Keratinocyte (primary cell): ENCODE data around the gene LRP10. TPM values are rescaled to one million over a fixed set of nuclear protein-coding genes. Genes with fewer than 3 reads are reported as not detected.

Source experiments
- DNase-seq: peaks from one replicate; pipeline ENCODE4 v3.0.0-alpha.2; 2011; ENCODE audit warnings: low read depth, missing footprints, low spot score
- FAIRE-seq: peaks from 2 replicates; lab custom pipeline; 2011; peaks lifted over from hg19 to GRCh38; lab: Jason Lieb, UNC
- H2AFZ ChIP-seq: 2 replicates; pipeline ENCODE4 v1.6.0; 2012; ENCODE audit warnings: low read length, control low read depth, inconsistent platforms; ENCODE audit not compliant: control insufficient read depth
- H3K27ac ChIP-seq: 2 replicates; pipeline ENCODE4 v1.5.1; 2011; ENCODE audit warnings: low read length; ENCODE audit not compliant: control insufficient read depth, insufficient read depth
- H3K27me3 ChIP-seq: 3 replicates; pipeline ENCODE4 v1.6.0; 2011; ENCODE audit warnings: low read length; ENCODE audit not compliant: control insufficient read depth, insufficient read depth; ENCODE audit errors: extremely low read depth
- H3K36me3 ChIP-seq, 2 experiments: 2 replicates in 1 of 2; 3 replicates in 1 of 2; pipeline ENCODE4 v1.5.1; 2011; ENCODE audit warnings: low read length in 2 of 2, mild to moderate bottlenecking in 1 of 2; ENCODE audit not compliant: control insufficient read depth in 2 of 2, insufficient read depth in 2 of 2; ENCODE audit errors: extremely low read depth in 1 of 2
- H3K4me1 ChIP-seq: 3 replicates; pipeline ENCODE4 v1.5.1; 2011; ENCODE audit warnings: low read length; ENCODE audit not compliant: control insufficient read depth, insufficient read depth; ENCODE audit errors: extremely low read depth
- H3K4me2 ChIP-seq: 3 replicates; pipeline ENCODE4 v1.6.0; 2011; ENCODE audit warnings: low read depth, low read length; ENCODE audit not compliant: control insufficient read depth, insufficient read depth; ENCODE audit errors: extremely low read depth
- H3K4me3 ChIP-seq, 3 experiments: fragments of 200-600 bp in 1 of 3; sonication (generic) in 1 of 3; 2 replicates in 2 of 3; 3 replicates in 1 of 3; pipeline ENCODE4 v1.5.1; 2011 to 2016; ENCODE audit warnings: low read length in 3 of 3, mild to moderate bottlenecking in 3 of 3, control low read depth in 2 of 3, inconsistent platforms in 1 of 3, low read depth in 1 of 3, mixed read lengths in 1 of 3, mixed run types in 1 of 3, moderate library complexity in 1 of 3; ENCODE audit not compliant: control insufficient read depth in 2 of 3, insufficient read depth in 2 of 3; ENCODE audit errors: extremely low read depth in 1 of 3
- H3K79me2 ChIP-seq: 2 replicates; pipeline ENCODE4 v1.6.0; 2012; ENCODE audit warnings: low read length; ENCODE audit not compliant: control insufficient read depth, insufficient read depth
- H3K9ac ChIP-seq: 3 replicates; pipeline ENCODE4 v1.6.0; 2011; ENCODE audit warnings: low read length; ENCODE audit not compliant: control insufficient read depth, insufficient read depth; ENCODE audit errors: extremely low read depth
- H3K9me1 ChIP-seq: 3 replicates; pipeline ENCODE4 v1.6.0; 2011; ENCODE audit warnings: low read length; ENCODE audit not compliant: control insufficient read depth, insufficient read depth; ENCODE audit errors: extremely low read depth
- H3K9me3 ChIP-seq: 2 replicates; pipeline ENCODE4 v1.5.1; 2012; ENCODE audit warnings: low read depth, low read length; ENCODE audit not compliant: control insufficient read depth
- H4K20me1 ChIP-seq: 3 replicates; pipeline ENCODE4 v1.6.0; 2011; ENCODE audit warnings: low read length; ENCODE audit not compliant: control insufficient read depth, insufficient read depth; ENCODE audit errors: extremely low read depth
- CTCF ChIP-seq, 3 experiments: IDR thresholded peaks in 1 of 3; conservative IDR thresholded peaks in 1 of 3; optimal IDR thresholded peaks in 1 of 3; 2 replicates in 2 of 3; 3 replicates in 1 of 3; pipeline versions ENCODE3 to v1.5.1; 2011; ENCODE audit warnings: low read length in 3 of 3, mild to moderate bottlenecking in 3 of 3, moderate library complexity in 2 of 3, control low read depth in 1 of 3, inconsistent platforms in 1 of 3; ENCODE audit not compliant: insufficient read depth in 2 of 3; ENCODE audit errors: extremely low read depth in 1 of 3
- EZH2 ChIP-seq: IDR thresholded peaks from one replicate; pipeline ENCODE4 v1.6.1; 2012; ENCODE audit warnings: inconsistent platforms, mild to moderate bottlenecking, low read length, moderate library complexity
- dilution Hi-C: fragments of 300-500 bp; cut with MboI; formaldehyde crosslinking; loops from one replicate; pipeline ENCODE4 v1.7.0; 2020; ENCODE audit warnings: low sequenced_read_pairs; ENCODE audit not compliant: extremely low pct_ligation_motif_present
- polyA plus RNA-seq, 5 experiments: library from polyadenylated mRNA; depleted of rRNA in 3 of 5; stranded (reverse) in 3 of 5; stranded (forward) in 1 of 5; unstranded in 1 of 5; fragments of >200 nt; gene quantifications; 1 replicate in 1 of 5; 2 replicates in 3 of 5; 3 replicates in 1 of 5; pipeline versions ENCODE4 v1.2.1 to v1.2.3, GENCODE V29; 2011 to 2012; ENCODE audit warnings: missing spikeins in 2 of 5, low read depth in 1 of 5, low replicate concordance in 1 of 5

The LRP10 gene
- polyA plus RNA-seq, 1 donor (not counting 4 experiments of a cell fraction or from before 2014, with no cell fraction given): 36.7 TPM

DNA sequence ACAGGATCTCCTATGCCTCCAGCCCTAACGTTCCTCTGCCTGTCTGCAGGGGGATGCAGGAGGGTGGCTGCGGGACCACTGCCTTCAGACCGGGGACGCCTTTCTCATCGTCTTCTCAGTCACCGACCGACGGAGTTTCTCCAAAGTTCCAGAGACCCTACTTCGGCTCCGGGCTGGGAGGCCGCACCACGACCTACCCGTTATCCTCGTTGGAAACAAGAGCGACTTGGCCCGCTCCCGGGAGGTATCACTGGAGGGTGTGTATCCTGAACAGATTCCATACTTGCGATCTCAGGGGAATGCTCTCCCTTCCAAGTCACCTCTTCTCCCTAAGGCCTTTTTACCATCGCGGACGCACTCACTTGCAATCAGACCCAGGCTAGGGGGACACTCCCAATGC is 14.4 kb downstream of the LRP10 start:
- Histone ChIP-seq H3K79me2 (no peaks in the 10 kb centered on the region), H3K27me3 (no peaks in the 10 kb centered on the region), H3K4me2 (no peak overlapping the region), H3K4me1 (peaks cover 26% of the 10 kb centered on the region), H3K9me1 (no peaks in the 10 kb centered on the region), H3K4me3 (no peak overlapping the region), H3K36me3 (no peaks in the 10 kb centered on the region), H2AFZ (peak overlapping the region; percentile 87), H3K27ac (no peak overlapping the region), H4K20me1 (no peaks in the 10 kb centered on the region), H3K9ac (no peak overlapping the region), H3K9me3 (no peaks in the 10 kb centered on the region)
- FAIRE-seq (no peak), DNase-seq (no peak)
- dilution Hi-C loops: no loop called here
- TF ChIP-seq CTCF (optimal IDR thresholded peaks at IDR 0.05 in 1 of 3, IDR thresholded peaks at IDR 0.05 in 1 of 3, conservative IDR thresholded peaks at IDR 0.05 in 1 of 3; ENCODE audit: extremely low read depth in 1 of 3, insufficient read depth in 2 of 3, low read length in 3 of 3) (no peak), EZH2 (no peak)

- H3K36me3 ChIP-seq: no peaks in the 10 kb centered on the region
- H3K9me1 ChIP-seq: no peaks in the 10 kb centered on the region
- H3K4me1 ChIP-seq: peaks cover 26% of the 10 kb centered on the region
- H3K9me3 ChIP-seq: no peaks in the 10 kb centered on the region
- dilution Hi-C loops: no loop called here
- TF ChIP-seq CTCF (optimal IDR thresholded peaks at IDR 0.05 in 1 of 3, IDR thresholded peaks at IDR 0.05 in 1 of 3, conservative IDR thresholded peaks at IDR 0.05 in 1 of 3; ENCODE audit: extremely low read depth in 1 of 3, insufficient read depth in 2 of 3, low read length in 3 of 3): peak in 2 of 3 experiments; percentile 22 to 29
- no peak for TF ChIP-seq EZH2
- H3K4me3 ChIP-seq: peak overlapping the region; percentile 26 to 64 (median 64)
- DNase-seq: no peak
- H2AFZ ChIP-seq: peak overlapping the region; percentile 87
- H3K27ac ChIP-seq: peak overlapping the region; percentile 39
- H4K20me1 ChIP-seq: no peaks in the 10 kb centered on the region
- no peaks in the 10 kb centered on the region for H3K79me2 ChIP-seq
- H3K4me2 ChIP-seq: peak overlapping the region; percentile 62
- no peak for FAIRE-seq
- no peaks in the 10 kb centered on the region for H3K27me3 ChIP-seq
- peak overlapping the region; percentile 65 for H3K9ac ChIP-seq
Observed at GRCh38 chr14:22886500-22887259, 15.1 kb downstream of the LRP10 start.
